GM18951 (cell line): ENCODE results near the gene GRK3.

Source experiments
- POLR2A ChIP-seq: IDR thresholded peaks from 4 replicates; pipeline ENCODE4 v1.6.1; 2011; ENCODE audit warnings: mild to moderate bottlenecking; ENCODE audit not compliant: insufficient read length, insufficient read depth; ENCODE audit errors: extremely low read depth
- in situ Hi-C: fragments of 300-500 bp; cut with MboI; formaldehyde crosslinking; loops from one replicate; pipeline ENCODE4 v1.12.0; 2022; ENCODE audit warnings: low sequenced_read_pairs, mixed read lengths, inconsistent platforms; ENCODE audit not compliant: unreplicated experiment

GRK3 gene

DNA sequence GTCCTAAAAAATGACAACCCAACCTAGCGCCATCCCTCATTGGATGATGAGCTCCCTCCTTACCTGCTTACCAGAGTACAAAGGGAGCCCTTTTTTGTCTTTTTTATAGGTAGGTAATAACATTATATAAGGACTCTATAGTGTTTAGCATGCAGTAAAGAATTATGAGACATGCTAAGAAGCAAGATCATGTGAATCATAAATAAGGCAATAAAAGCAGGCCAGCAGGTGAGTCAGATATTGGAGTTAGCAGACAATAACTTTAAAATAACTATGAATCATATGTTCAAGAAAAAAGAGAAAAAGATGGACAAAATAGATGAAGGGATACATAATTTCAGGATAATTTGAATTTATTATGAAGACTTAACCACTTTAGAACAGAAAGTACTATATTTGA lies 81.5 kb downstream of the GRK3 start:
- no peak for TF ChIP-seq POLR2A
- in situ Hi-C loops = no loop called here

DNA sequence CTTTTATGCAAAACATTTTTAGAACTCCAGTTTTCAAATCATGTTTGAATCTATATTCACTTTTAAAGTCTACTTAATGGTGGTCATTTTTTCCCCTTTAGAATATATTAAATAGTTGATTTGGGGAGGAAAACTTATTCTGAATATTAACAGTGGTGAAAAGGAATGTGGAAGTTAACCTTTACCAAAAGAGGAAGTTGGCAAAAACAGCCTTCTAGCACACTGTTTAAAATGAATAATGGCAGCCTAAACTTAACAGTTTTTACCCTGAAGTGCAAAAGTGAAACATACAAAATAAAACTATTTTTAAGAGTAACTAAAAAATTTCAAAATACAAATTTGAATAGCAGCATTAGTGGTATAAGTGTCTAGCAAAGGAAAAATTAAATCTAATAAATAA lies 86.4 kb downstream of the GRK3 start:
- TF ChIP-seq POLR2A = no peak
- in situ Hi-C loops = no loop called here

DNA sequence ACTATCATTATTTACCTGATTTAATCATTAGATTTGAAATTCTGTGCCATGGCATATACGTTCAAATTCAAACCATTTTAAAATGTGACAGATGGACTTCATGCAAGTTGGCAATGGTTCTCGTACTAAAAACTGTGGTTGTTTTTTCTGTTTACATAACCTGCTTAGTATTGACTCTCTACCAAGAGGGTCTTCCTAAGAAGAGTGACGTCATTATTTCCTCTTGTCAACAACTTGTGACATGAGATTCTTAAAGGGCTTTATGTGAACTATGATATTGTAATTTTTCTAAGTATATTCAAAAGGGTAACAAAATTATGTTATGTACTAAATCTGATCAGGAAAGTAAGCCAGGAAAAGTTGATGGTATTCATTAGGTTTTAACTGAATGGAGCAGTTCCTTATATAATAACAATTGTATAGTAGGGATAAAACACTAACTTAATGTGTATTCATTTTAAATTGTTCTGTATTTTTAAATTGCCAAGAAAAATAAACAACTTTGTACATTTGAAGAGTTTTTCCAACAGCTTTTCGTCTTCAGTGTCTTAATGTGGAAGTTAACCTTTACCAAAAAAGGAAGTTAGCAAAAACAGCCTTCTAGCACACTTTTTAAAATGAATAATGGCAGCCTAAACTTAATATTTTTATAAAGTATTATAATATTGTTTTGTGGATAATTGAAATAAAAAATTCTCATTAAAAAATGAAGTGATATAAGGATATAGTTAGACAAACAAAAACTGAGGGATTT lies 87.0 kb downstream of the GRK3 start:
- no peak for TF ChIP-seq POLR2A

DNA sequence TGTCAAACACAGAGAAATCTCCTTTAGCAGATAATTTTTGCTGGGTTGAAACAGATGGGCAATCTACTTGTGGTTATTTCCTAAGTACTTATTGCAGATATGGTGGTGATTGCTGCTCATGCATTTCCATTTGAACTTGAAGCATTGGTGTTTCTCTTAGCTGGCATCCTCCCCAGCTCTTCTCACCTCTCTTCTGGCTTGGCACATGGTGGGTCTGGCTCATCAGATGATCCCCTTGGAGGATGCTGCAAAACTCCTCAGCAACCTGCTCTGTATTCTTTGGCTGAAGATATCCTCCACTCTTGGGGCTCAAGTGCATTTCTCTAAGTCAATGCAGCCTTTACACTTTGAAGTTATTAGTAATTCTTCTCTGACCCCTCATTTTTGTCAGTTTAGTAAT lies 90.2 kb downstream of the GRK3 start:
- in situ Hi-C loops = no loop called here
- no peak for TF ChIP-seq POLR2A

More for the DNA sequence above, 87.0 kb downstream of the GRK3 start:
- in situ Hi-C loops = no loop called here

DNA sequence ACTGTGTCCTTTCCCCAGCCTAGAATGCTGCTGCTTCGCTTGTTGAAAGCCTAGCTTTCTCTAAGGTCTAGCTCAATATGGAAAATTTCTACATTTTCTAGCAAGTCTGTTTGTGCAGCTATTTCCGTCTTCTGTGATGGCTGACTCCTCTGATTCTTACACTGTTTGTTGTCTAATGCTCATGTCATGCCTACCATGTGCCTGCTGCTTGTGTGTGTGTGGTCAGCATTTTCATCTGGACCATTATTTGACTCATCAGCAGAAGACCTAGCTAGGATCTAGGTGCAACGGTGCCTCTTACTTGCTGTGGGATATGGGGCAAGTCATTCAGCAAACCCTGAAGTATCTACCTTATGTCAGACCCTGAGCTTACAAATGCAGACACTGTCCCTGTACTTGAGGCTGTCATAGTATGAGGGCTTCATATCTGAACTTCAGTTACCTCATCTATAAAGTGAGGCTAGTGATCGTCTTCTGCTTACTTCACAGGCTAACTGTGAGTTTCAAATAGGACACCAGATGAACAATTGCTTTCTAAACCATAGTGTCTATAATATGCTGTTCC lies 91.0 kb downstream of the GRK3 start:
- TF ChIP-seq POLR2A = no peak
- in situ Hi-C loops = no loop called here

DNA sequence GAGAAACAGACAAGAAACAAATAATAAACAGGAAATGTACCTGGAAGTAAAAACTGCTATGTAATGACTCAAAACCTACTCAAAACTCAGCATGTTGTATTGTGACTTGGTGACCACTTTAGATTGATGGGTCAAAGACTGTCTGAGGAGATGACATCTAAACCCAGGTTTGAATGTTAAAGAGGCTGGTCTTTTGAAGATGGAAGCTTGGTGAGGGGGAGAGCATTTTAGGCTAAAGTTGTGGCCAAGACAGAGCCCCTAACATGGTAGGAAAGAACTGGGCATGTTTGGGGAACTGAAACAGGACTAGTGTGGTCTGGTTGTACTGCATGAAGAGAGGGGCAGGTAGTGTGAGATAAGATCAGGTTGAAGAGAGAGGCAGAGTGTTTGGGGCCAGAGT lies 92.2 kb downstream of the GRK3 start:
- TF ChIP-seq POLR2A = no peak
- in situ Hi-C loops = no loop called here

DNA sequence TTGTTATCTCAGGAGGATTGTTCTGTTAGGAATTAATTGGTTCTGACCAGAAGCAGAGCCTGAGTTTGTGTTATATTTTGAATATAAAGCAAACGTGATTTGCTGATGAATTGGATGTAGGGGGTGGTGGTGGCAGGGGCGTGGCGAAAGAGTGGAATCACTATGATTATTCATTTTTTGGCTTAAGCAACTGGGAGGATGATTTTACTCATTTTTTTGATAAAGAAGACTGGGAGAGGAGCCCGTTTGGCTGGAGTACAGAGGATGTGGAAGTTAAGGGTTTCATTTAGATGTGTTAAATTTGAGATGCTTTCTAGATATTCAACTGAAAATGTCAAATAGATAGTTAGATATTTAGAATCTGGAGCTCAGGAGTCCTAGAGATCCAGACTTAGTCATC lies 94.2 kb downstream of the GRK3 start:
- TF ChIP-seq POLR2A = no peak
- in situ Hi-C loops = no loop called here

DNA sequence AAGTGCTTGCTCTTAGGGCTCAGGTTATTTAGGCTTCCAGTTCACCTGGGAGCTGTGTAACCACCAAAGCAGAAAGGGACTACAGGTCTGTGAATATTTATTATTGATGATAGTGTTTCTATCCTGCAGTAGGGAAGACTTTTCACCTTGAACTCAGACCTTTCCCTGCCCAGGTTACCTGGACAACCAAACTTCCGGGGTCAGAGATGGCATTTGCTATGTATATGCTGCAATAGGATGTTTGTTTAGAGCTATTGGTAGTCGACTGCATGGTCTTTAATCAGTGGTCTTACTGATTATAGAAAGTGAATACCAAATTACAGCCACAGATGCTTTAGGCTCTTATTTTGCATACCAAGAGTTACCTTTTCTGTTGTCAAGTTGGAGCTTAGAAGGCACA lies 94.9 kb downstream of the GRK3 start:
- in situ Hi-C loops = no loop called here
- no peak for TF ChIP-seq POLR2A

DNA sequence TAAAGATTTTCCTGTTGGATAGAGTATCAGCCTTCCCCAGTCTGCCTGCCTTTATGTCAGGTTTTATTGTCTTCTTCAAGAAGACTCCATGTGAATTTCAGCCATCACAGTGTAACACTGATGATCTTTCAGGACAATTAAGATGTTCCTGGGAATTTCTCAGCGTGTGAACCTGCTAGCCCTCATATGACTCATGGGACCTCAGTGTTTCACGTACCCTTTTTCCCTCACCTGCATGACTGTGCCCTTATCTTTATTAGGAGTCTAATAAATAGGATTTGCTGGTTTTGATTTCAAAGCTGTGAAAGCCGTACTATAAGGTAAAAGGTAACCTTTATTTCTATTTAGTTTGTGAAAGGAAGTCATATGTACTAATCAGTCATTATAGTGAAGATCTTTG lies 95.9 kb downstream of the GRK3 start:
- in situ Hi-C loops = no loop called here
- no peak for TF ChIP-seq POLR2A

DNA sequence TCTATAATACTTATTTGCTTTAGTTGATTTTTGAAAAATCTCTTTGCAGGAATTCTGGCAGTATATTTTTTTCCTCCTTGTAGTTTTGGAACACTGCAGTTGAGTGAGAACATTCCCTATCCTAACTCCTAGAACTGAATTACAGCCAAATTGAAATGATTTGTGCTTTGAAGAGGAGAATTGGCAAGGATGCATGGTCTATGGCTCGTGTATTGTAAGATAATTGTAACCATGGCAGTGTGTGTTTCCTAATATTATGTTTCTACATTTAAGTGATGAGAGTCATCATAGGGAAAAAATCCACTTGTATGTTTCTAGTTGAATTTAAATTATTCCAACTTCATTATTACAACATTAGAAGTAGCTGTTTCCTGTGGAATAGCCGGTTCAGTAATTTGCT lies 96.6 kb downstream of the GRK3 start:
- TF ChIP-seq POLR2A = no peak
- in situ Hi-C loops = no loop called here

DNA sequence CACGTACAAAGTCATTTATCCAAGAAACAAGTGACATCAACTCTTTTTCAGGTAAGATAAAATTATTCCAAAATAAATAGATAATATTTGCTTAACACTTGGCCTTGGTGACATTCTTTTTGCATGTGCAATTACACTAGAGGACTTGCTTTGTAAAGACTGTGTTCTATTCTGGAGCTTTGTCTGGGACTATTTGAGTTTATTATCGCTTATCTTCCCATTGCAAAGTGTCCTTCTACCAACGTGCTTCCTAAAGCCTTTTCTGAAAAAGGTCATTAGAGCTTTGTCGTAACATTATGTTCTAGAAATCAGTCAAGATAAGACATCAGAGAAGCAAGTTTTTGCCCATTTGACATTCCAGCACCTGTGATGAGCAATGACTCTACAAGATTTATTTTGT lies 99.2 kb downstream of the GRK3 start:
- in situ Hi-C loops = no loop called here
- no peak for TF ChIP-seq POLR2A

DNA sequence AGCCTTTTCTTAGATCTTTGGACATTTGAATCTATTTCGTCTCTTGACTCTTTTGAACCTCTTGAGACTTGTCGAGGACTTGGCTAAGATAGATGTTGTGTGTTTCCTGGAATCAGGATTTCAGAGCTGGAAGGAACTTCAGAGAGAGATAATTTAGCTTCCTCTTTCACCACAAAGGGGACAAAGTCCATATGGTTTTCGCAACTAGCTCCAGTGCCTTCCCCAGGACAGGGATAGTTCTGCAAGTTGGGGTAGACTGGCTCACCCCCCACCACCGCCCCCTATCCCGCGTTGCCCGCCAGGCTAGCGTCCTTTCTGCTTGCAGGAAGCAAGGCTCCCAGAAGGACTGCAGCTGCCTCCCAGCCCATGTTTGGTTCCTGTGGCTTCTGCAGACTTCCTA lies 101.8 kb downstream of the GRK3 start:
- in situ Hi-C loops = no loop called here
- no peak for TF ChIP-seq POLR2A

DNA sequence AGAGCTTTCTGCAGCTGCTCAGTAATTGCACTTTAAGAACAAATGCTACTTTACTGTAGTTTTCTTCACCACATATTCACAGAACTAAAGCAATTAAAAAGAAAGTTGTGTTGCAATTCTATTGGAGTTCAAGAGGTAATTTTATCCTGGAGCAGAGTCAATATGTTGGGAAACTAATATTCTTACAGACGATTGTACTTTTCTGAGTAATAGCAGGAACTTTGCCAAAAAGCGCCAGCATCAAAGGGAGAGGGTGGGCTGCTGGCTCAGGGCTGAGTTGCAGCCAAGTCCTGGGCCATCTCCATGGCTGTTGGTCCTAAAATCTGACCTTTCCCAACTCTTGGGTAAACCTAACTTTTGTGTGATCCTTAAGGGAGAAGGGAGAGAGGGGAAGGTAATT lies 104.0 kb downstream of the GRK3 start:
- no peak for TF ChIP-seq POLR2A

DNA sequence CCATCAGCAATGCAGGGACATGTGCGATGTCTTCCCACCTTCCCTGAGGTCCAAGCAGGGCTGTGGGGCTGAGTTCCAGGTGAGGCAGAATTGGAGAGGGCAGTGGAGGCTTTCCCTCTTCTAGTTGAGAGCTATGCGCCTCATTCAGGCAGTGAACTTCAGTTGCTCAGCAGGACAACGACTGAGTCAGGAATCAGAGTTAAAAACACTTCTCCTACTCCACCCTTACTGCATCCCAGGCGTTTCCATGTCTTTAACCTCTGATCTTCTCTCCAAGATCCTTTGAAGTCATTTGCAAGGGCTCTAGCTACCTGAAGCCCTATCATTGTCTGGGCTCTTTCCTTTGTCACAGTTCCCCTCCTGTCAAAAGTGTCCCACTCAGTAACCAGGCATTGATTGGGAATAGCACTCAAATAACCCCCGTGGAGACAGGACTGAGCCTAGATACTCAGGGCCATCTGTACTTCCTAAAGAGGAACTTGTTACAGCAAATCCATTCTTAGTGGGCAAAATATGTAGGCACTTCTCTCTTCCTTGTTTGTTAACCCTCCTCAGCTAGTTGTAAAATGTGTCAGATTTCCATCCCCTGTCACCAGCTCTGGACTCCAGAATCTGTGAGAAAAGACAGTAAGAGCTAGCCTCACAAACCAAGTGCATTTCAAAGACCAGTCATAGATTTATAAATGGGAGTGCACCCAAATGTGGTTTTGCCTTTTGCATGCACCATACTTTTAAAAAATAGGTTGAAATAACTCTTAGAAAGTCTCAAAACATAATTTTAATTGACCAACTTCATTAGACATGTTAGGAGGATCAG lies 105.0 kb downstream of the GRK3 start:
- in situ Hi-C loops = no loop called here
- no peak for TF ChIP-seq POLR2A

More for the DNA sequence above, 104.0 kb downstream of the GRK3 start:
- in situ Hi-C loops = no loop called here
